ENCODE data around the gene NHEJ1.

- TF ChIP-seq CTCF (IDR thresholded peaks at IDR 0.05): peak in 1 of 3 donors; percentile 96
- no peak for TF ChIP-seq POLR2A (IDR thresholded peaks at IDR 0.05)
These were observed at the start of gene NHEJ1 for GRCh38 chr2:219160186-219161017.
